Common myeloid progenitor, CD34-positive (primary cell): ENCODE measurements around the gene GNA14.

Source experiments
- CTCF ChIA-PET: fragments of 350-600 bp; sonication (Branson Sonifier 250); formaldehyde crosslinking; loops from one replicate; lab custom pipeline; 2021; ENCODE audit warnings: antibody characterized with exemption; lab: Charles Lee
- POLR2A ChIA-PET: fragments of 350-600 bp; sonication (Branson Sonifier 250); formaldehyde crosslinking; loops from one replicate; lab custom pipeline; 2021; ENCODE audit warnings: antibody characterized with exemption; lab: Charles Lee
- DNase-seq, 3 donors: peaks; one replicate each; pipeline versions ENCODE4 v3.0.0 to v3.0.0-alpha.2; 2013
- H3K27ac ChIP-seq, 2 experiments: 1 replicate in 1 of 2; 2 replicates in 1 of 2; pipeline ENCODE4 v1.7.0; 2013; ENCODE audit warnings: inconsistent platforms in 2 of 2, low read length in 2 of 2, mild to moderate bottlenecking in 2 of 2, low read depth in 1 of 2, moderate library complexity in 1 of 2; ENCODE audit not compliant: severe bottlenecking in 2 of 2, insufficient read depth in 1 of 2, poor library complexity in 1 of 2
- H3K27me3 ChIP-seq, 5 experiments: replicated peaks in 2 of 5; 1 replicate in 3 of 5; 2 replicates in 2 of 5; pipeline versions ENCODE4 v1.6.1 to v1.7.0; 2013; ENCODE audit warnings: low read length in 4 of 5, mild to moderate bottlenecking in 2 of 5, moderate library complexity in 2 of 5, inconsistent platforms in 1 of 5; ENCODE audit not compliant: insufficient read depth in 5 of 5, control insufficient read depth in 4 of 5
- H3K36me3 ChIP-seq, 4 experiments: 1 replicate in 2 of 4; 2 replicates in 2 of 4; pipeline versions ENCODE4 v1.6.1 to v1.7.0; 2013; ENCODE audit warnings: low read length in 3 of 4, control low read depth in 1 of 4, mild to moderate bottlenecking in 1 of 4; ENCODE audit not compliant: control insufficient read depth in 4 of 4, insufficient read depth in 4 of 4
- H3K4me1 ChIP-seq, 4 experiments: 1 replicate in 3 of 4; 2 replicates in 1 of 4; pipeline versions ENCODE4 v1.6.1 to v1.7.1; 2013; ENCODE audit warnings: low read length in 3 of 4, mild to moderate bottlenecking in 3 of 4, control low read depth in 1 of 4, inconsistent platforms in 1 of 4, moderate library complexity in 1 of 4; ENCODE audit not compliant: control insufficient read depth in 4 of 4, insufficient read depth in 4 of 4; ENCODE audit errors: control extremely low read depth in 1 of 4
- H3K4me3 ChIP-seq, 7 experiments: 1 replicate in 4 of 7; 2 replicates in 3 of 7; pipeline versions ENCODE4 v1.5.1 to v1.7.0; 2013; ENCODE audit warnings: mild to moderate bottlenecking in 7 of 7, low read length in 6 of 7, moderate library complexity in 6 of 7, inconsistent platforms in 2 of 7, low read depth in 2 of 7, control low read depth in 1 of 7; ENCODE audit not compliant: insufficient read depth in 4 of 7, control insufficient read depth in 1 of 7; ENCODE audit errors: extremely low read depth in 1 of 7
- H3K9me3 ChIP-seq, 5 experiments: 1 replicate in 4 of 5; 2 replicates in 1 of 5; pipeline versions ENCODE4 v1.6.1 to v1.7.1; 2013; ENCODE audit warnings: low read length in 4 of 5, mild to moderate bottlenecking in 2 of 5, inconsistent platforms in 1 of 5, low read depth in 1 of 5, moderate library complexity in 1 of 5; ENCODE audit not compliant: control insufficient read depth in 4 of 5, insufficient read depth in 2 of 5; ENCODE audit errors: control extremely low read depth in 1 of 5
- WGBS: methylation state at CpG from one replicate; pipeline ENCODE4 v1.1.5; 2013; ENCODE audit not compliant: insufficient coverage; 5-methylcytosine and 5-hydroxymethylcytosine counted together

GNA14 gene

GRCh38 chr9:77554586-77555105, 93.5 kb downstream of the GNA14 start:
- CTCF ChIA-PET: no interaction called here
- H3K36me3 ChIP-seq: no peaks in the 10 kb centered on the region
- H3K9me3 ChIP-seq: no peaks in the 10 kb centered on the region
- H3K4me3 ChIP-seq: no peak overlapping the region
- WGBS: no CpG with 5 or more reads among the region's 2 CpGs
- H3K27ac ChIP-seq: no peak overlapping the region
- H3K27me3 ChIP-seq: no peaks in the 10 kb centered on the region
- H3K4me1 ChIP-seq: peaks cover 0 to 16% (median 8%) of the 10 kb centered on the region in 4 experiments
- POLR2A ChIA-PET: no interaction called here
- DNase-seq: no peak

DNA sequence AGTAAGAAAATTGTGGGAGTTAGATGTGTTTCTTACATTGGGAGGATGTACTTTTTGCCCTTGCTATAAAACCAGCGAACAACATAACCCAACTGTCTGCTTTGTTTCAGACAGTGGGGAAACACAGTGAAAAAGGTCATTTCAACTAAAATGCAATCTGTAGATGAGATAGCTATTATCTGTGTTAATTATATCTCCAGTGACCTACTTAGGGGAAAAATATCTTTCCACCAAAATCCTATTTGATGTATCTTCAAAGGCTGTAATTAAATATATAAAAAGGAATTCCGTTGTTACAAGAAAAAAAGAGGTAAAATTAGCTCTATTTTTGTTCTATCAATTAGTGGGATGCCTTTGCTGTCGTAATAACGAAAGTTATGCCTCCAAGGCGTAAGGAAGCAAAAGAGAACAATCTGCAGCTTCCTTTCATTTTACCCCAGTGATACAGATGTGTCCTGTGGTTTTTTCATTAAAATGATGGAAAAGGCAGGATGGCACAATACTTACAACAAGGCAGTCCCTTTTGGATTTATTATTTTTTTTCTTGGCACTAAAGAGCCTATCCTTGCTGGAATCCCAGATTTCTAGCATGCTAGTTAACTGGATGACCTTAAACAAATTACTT, 100.9 kb downstream of the GNA14 start:
- Histone ChIP-seq H3K36me3 (no peaks in the 10 kb centered on the region), H3K4me3 (no peak overlapping the region), H3K27ac (no peak overlapping the region), H3K27me3 (no peaks in the 10 kb centered on the region), H3K9me3 (peaks cover 1 to 17% (median 6%) of the 10 kb centered on the region in 5 experiments), H3K4me1 (peaks cover 0 to 3% (median 0%) of the 10 kb centered on the region in 4 experiments)
- WGBS: 94% methylated on average over 3 of the region's 5 CpGs
- ChIA-PET CTCF (no interaction called here), POLR2A (no interaction called here)
- no peak for DNase-seq

- H3K27ac ChIP-seq: no peak overlapping the region
- peaks cover 0 to 3% (median 0%) of the 10 kb centered on the region in 4 experiments for H3K4me1 ChIP-seq
- WGBS: 100% methylated on average over 1 of the region's 5 CpGs
- no peaks in the 10 kb centered on the region for H3K27me3 ChIP-seq
- no peak overlapping the region for H3K4me3 ChIP-seq
- POLR2A ChIA-PET: no interaction called here
- DNase-seq: no peak
- CTCF ChIA-PET: no interaction called here
- peaks cover 1 to 20% (median 9%) of the 10 kb centered on the region in 5 experiments for H3K9me3 ChIP-seq
- H3K36me3 ChIP-seq: no peaks in the 10 kb centered on the region
These were observed 101.7 kb downstream of the GNA14 start for GRCh38 chr9:77546376-77546950.

- POLR2A ChIA-PET: no interaction called here
These were observed 103.6 kb downstream of the GNA14 start for GRCh38 chr9:77544546-77544945.

DNA sequence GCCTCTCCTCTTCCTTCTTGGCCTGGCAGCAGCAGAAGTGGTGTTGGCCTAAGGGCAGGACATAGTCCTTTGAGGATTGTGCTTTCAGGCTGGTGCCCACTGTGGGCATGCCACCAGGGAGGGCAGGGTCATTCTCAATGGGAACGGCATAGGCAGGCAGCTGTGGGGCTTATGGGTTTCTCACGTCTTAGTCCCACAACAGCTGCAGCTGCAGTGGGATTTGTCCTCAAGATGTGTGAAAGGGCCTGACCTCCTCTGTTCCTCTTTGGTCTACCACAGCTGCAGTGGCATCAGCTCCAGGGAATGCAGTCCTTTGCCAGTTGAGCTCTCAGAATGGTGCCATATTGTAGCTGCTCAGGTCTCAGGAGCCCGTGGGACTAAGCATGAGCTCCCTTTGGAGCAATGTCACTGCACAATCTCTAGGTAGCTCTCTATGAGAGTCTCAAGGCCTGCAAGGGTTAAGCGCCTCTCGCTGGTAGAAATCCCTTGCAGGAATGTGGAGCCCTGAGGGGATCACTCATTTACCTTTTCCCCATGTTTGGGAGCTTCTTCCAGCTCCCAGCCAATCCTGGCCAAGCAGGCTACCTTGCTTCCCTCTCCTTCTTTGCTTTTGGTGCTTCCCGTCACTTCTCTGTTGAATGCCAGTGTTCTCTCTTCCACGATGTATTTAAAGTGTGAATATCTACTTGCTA, 104.8 kb downstream of the GNA14 start:
- peaks cover 4 to 34% (median 16%) of the 10 kb centered on the region in 5 experiments for H3K9me3 ChIP-seq
- H3K4me3 ChIP-seq: no peak overlapping the region
- CTCF ChIA-PET: no interaction called here
- POLR2A ChIA-PET: no interaction called here
- WGBS: 94% methylated on average over 4 of the region's 7 CpGs
- no peak for DNase-seq
- H3K36me3 ChIP-seq: no peaks in the 10 kb centered on the region
- no peaks in the 10 kb centered on the region for H3K4me1 ChIP-seq
- H3K27ac ChIP-seq: no peak overlapping the region
- H3K27me3 ChIP-seq: no peaks in the 10 kb centered on the region

More at GRCh38 chr9:77544546-77544945, 103.6 kb downstream of the GNA14 start:
- Histone ChIP-seq H3K4me1 (no peaks in the 10 kb centered on the region), H3K36me3 (no peaks in the 10 kb centered on the region), H3K4me3 (no peak overlapping the region), H3K27ac (no peak overlapping the region), H3K27me3 (no peaks in the 10 kb centered on the region), H3K9me3 (peaks cover 4 to 34% (median 16%) of the 10 kb centered on the region in 5 experiments)
- 100% methylated on average over 2 of the region's 3 CpGs for WGBS
- CTCF ChIA-PET: no interaction called here
- no peak for DNase-seq

- ChIA-PET POLR2A (no interaction called here), CTCF (no interaction called here)
- no peak for DNase-seq
- Histone ChIP-seq H3K4me3 (no peak overlapping the region), H3K27ac (no peak overlapping the region), H3K36me3 (no peaks in the 10 kb centered on the region), H3K4me1 (no peaks in the 10 kb centered on the region), H3K27me3 (no peaks in the 10 kb centered on the region), H3K9me3 (peaks cover 3 to 34% (median 16%) of the 10 kb centered on the region in 5 experiments)
- no CpG with 5 or more reads among the region's 1 CpG for WGBS
These were observed 106.5 kb downstream of the GNA14 start for GRCh38 chr9:77541600-77541999.

GRCh38 chr9:77541055-77541454, 107.1 kb downstream of the GNA14 start:
- no peaks in the 10 kb centered on the region for H3K4me1 ChIP-seq
- DNase-seq: peak in 2 of 3 donors; percentile 13 to 22
- no peaks in the 10 kb centered on the region for H3K27me3 ChIP-seq
- 100% methylated on average over 1 of the region's 2 CpGs for WGBS
- H3K4me3 ChIP-seq: no peak overlapping the region
- H3K27ac ChIP-seq: no peak overlapping the region
- H3K36me3 ChIP-seq: no peaks in the 10 kb centered on the region
- CTCF ChIA-PET: no interaction called here
- peaks cover 3 to 34% (median 16%) of the 10 kb centered on the region in 5 experiments for H3K9me3 ChIP-seq
- POLR2A ChIA-PET: no interaction called here
